Thyroid gland (tissue), 4 donors: ENCODE data around the gene NSUN3. TPM values are rescaled to one million over a fixed set of nuclear protein-coding genes. Genes with fewer than 3 reads are reported as not detected.

Source experiments
- DNase-seq, 2 donors: peaks; one replicate each; pipeline ENCODE4 v3.0.0-alpha.2; 2019
- H3K27ac ChIP-seq, 3 donors: fragments of 200-600 bp; sonication (generic); 1 replicate in 2 of 3; 2 replicates in 1 of 3; pipeline ENCODE4 v1.5.1; 2016 to 2019; ENCODE audit warnings: mild to moderate bottlenecking in 1 of 3, moderate library complexity in 1 of 3
- H3K27me3 ChIP-seq: fragments of 200-600 bp; sonication (generic); one replicate; pipeline ENCODE4 v1.5.1; 2019
- H3K36me3 ChIP-seq, 2 donors: fragments of 200-600 bp; sonication (generic); one replicate each; pipeline ENCODE4 v1.5.1; 2016 to 2019
- H3K4me1 ChIP-seq, 2 donors: fragments of 200-600 bp; sonication (generic); one replicate each; pipeline ENCODE4 v1.5.1; 2017 to 2019
- H3K4me3 ChIP-seq, 3 donors: fragments of 200-600 bp; sonication (generic); replicated peaks in 1 of 3; 1 replicate in 2 of 3; 2 replicates in 1 of 3; pipeline ENCODE4 v1.5.1; 2016; ENCODE audit warnings: mild to moderate bottlenecking in 1 of 3
- H3K9me3 ChIP-seq: fragments of 200-600 bp; sonication (generic); one replicate; pipeline ENCODE4 v1.5.1; 2017
- POLR2A ChIP-seq, 2 donors: fragments of 450-650 bp; IDR thresholded peaks; one replicate each; pipeline ENCODE4 v1.6.1; 2017; ENCODE audit warnings: antibody characterized with exemption in 2 of 2, mild to moderate bottlenecking in 2 of 2, moderate library complexity in 1 of 2
- WGBS, 2 donors: methylation state at CpG; one replicate each; pipeline ENCODE4 v1.1.5; 2017; 5-methylcytosine and 5-hydroxymethylcytosine counted together
- intact Hi-C: fragments of 100-400 bp; cut with DNase I; formaldehyde crosslinking; loops from one replicate; pipeline ENCODE4 v1.15.1; 2023
- total RNA-seq, 4 donors: library from RNA; depleted of rRNA; stranded (reverse); fragments of >200 nt; gene quantifications; one replicate each; pipeline ENCODE4 v1.2.3, GENCODE V29; 2016
- TF ChIP-seq, protein P1 (sequence below), 6 experiments: fragments of 200-600 bp in 3 of 6; fragments of 450-650 bp in 3 of 6; sonication (generic) in 3 of 6; IDR thresholded peaks; one replicate each; pipeline ENCODE4 v1.5.1; 2016 to 2019; ENCODE audit warnings: antibody characterized with exemption in 6 of 6, mild to moderate bottlenecking in 2 of 6, inconsistent platforms in 1 of 6, moderate library complexity in 1 of 6

Gene NSUN3
- total RNA-seq, 4 donors from 2014 or later: 12.5 to 22.5 (median 15.4) TPM

GRCh38 chr3:94118390-94118789 is 55.5 kb downstream of the NSUN3 start:
- H3K9me3 ChIP-seq: no peaks in the 10 kb centered on the region
- WGBS, 2 donors: 70 to 95% methylated on average over 2 of the region's 2 CpGs
- H3K4me3 ChIP-seq: no peak overlapping the region
- H3K36me3 ChIP-seq: no peaks in the 10 kb centered on the region
- no peak for TF ChIP-seq POLR2A (IDR thresholded peaks at IDR 0.05)
- TF ChIP-seq, protein P1, sequence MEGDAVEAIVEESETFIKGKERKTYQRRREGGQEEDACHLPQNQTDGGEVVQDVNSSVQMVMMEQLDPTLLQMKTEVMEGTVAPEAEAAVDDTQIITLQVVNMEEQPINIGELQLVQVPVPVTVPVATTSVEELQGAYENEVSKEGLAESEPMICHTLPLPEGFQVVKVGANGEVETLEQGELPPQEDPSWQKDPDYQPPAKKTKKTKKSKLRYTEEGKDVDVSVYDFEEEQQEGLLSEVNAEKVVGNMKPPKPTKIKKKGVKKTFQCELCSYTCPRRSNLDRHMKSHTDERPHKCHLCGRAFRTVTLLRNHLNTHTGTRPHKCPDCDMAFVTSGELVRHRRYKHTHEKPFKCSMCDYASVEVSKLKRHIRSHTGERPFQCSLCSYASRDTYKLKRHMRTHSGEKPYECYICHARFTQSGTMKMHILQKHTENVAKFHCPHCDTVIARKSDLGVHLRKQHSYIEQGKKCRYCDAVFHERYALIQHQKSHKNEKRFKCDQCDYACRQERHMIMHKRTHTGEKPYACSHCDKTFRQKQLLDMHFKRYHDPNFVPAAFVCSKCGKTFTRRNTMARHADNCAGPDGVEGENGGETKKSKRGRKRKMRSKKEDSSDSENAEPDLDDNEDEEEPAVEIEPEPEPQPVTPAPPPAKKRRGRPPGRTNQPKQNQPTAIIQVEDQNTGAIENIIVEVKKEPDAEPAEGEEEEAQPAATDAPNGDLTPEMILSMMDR (IDR thresholded peaks at IDR 0.05): no peak
- intact Hi-C loops: no loop called here
- H3K27me3 ChIP-seq: no peaks in the 10 kb centered on the region
- DNase-seq: no peak
- H3K4me1 ChIP-seq: no peaks in the 10 kb centered on the region
- H3K27ac ChIP-seq: no peak overlapping the region

GRCh38 chr3:94121161-94121560 is 58.3 kb downstream of the NSUN3 start:
- 84% methylated on average over 2 of the region's 2 CpGs for WGBS, 2 donors
- no peaks in the 10 kb centered on the region for H3K27me3 ChIP-seq
- TF ChIP-seq POLR2A (IDR thresholded peaks at IDR 0.05): no peak
- TF ChIP-seq, protein P1 (IDR thresholded peaks at IDR 0.05): no peak
- H3K36me3 ChIP-seq: peaks cover 0 to 2% of the 10 kb centered on the region in 2 donors
- intact Hi-C loops: no loop called here
- H3K4me3 ChIP-seq: no peak overlapping the region
- H3K27ac ChIP-seq: no peak overlapping the region
- no peaks in the 10 kb centered on the region for H3K4me1 ChIP-seq
- H3K9me3 ChIP-seq: no peaks in the 10 kb centered on the region
- DNase-seq: no peak

- no peak for TF ChIP-seq POLR2A (IDR thresholded peaks at IDR 0.05)
- TF ChIP-seq, protein P1 (IDR thresholded peaks at IDR 0.05): no peak
- 76 to 83% methylated on average over 2 of the region's 2 CpGs for WGBS, 2 donors
- H3K36me3 ChIP-seq: peaks cover 0 to 14% of the 10 kb centered on the region in 2 donors
- no peaks in the 10 kb centered on the region for H3K27me3 ChIP-seq
- no peak overlapping the region for H3K4me3 ChIP-seq
- H3K27ac ChIP-seq: no peak overlapping the region
- no peak for DNase-seq
- no peaks in the 10 kb centered on the region for H3K9me3 ChIP-seq
- H3K4me1 ChIP-seq: peaks cover 0 to 4% of the 10 kb centered on the region in 2 donors
- intact Hi-C loops: no loop called here
Measured at GRCh38 chr3:94127115-94127514, 64.3 kb downstream of the NSUN3 start.

DNA sequence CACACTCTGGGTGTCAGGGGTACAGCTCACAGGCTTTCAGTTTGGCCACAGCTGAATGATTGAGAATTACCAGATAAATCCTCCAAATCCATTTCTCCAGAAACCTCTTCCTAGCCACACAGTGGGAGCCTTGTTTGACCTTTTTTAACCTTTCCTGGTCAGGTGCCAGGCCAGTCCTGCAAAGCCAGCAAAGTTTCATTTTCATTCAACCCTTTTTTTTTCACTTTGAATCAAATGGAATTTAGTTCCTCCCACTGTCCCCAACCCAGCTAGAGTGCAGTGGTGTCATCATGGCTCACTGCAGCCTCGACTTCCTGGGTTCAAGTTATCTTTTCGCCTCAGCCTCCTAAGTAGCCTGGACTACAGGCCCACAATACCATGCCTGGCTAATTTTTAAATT is 67.8 kb downstream of the NSUN3 start:
- H3K9me3 ChIP-seq: no peaks in the 10 kb centered on the region
- H3K27ac ChIP-seq: no peak overlapping the region
- peaks cover 0 to 14% of the 10 kb centered on the region in 2 donors for H3K36me3 ChIP-seq
- no peak overlapping the region for H3K4me3 ChIP-seq
- intact Hi-C loops: no loop called here
- no peak for TF ChIP-seq POLR2A (IDR thresholded peaks at IDR 0.05)
- TF ChIP-seq, protein P1 (IDR thresholded peaks at IDR 0.05): no peak
- no peaks in the 10 kb centered on the region for H3K27me3 ChIP-seq
- WGBS, 2 donors: 85 to 96% methylated on average over 2 of the region's 2 CpGs
- H3K4me1 ChIP-seq: peaks cover 0 to 4% of the 10 kb centered on the region in 2 donors
- DNase-seq: peak; percentile 15 to 32

- Histone ChIP-seq H3K27ac (no peak overlapping the region), H3K27me3 (no peaks in the 10 kb centered on the region), H3K4me1 (peaks cover 0 to 4% of the 10 kb centered on the region in 2 donors), H3K4me3 (no peak overlapping the region), H3K9me3 (no peaks in the 10 kb centered on the region), H3K36me3 (peaks cover 0 to 6% of the 10 kb centered on the region in 2 donors)
- TF ChIP-seq, protein P1 (IDR thresholded peaks at IDR 0.05): no peak
- no peak for TF ChIP-seq POLR2A (IDR thresholded peaks at IDR 0.05)
- intact Hi-C loops: no loop called here
- no peak for DNase-seq
- WGBS, 2 donors: 19 to 22% methylated on average over 1 of the region's 1 CpG
Measured at GRCh38 chr3:94132777-94133176, 69.9 kb downstream of the NSUN3 start.
